Spleen (tissue), 11 donors: Measurements from ENCODE around the gene ARHGAP24. TPM values are rescaled to one million over a fixed set of nuclear protein-coding genes. Genes with fewer than 3 reads are reported as not detected.
A peak's percentile ranks its signal among the peaks of the same experiment; 100 is the strongest.

Experiments
- DNase-seq: peaks from one replicate; pipeline ENCODE4 v3.0.0-alpha.2; 2020
- H3K27ac ChIP-seq, 8 donors: fragments of 200-600 bp; sonication (generic) in 7 of 8; 1 replicate in 4 of 8; 2 replicates in 4 of 8; pipeline versions ENCODE4 v1.5.0 to v1.8.0; 2016 to 2021; ENCODE audit warnings: inconsistent platforms in 4 of 8, mild to moderate bottlenecking in 4 of 8, moderate library complexity in 1 of 8
- H3K27me3 ChIP-seq, 7 donors: fragments of 200-600 bp; sonication (generic) in 6 of 7; replicated peaks in 1 of 7; 1 replicate in 4 of 7; 2 replicates in 3 of 7; pipeline versions ENCODE4 v1.5.0 to v1.8.0; 2016 to 2021; ENCODE audit warnings: inconsistent platforms in 3 of 7, mild to moderate bottlenecking in 1 of 7
- H3K36me3 ChIP-seq, 6 donors: fragments of 200-600 bp; sonication (generic) in 5 of 6; 1 replicate in 4 of 6; 2 replicates in 2 of 6; pipeline versions ENCODE4 v1.5.0 to v1.8.0; 2016 to 2021; ENCODE audit warnings: inconsistent platforms in 2 of 6
- H3K4me1 ChIP-seq, 6 donors: fragments of 200-600 bp; sonication (generic) in 5 of 6; 1 replicate in 3 of 6; 2 replicates in 3 of 6; pipeline versions ENCODE4 v1.5.0 to v1.8.0; 2016 to 2021; ENCODE audit warnings: inconsistent platforms in 3 of 6
- H3K4me3 ChIP-seq, 8 donors: fragments of 200-600 bp; sonication (generic) in 7 of 8; 1 replicate in 4 of 8; 2 replicates in 4 of 8; pipeline versions ENCODE4 v1.5.0 to v1.8.0; 2016 to 2021; ENCODE audit warnings: inconsistent platforms in 4 of 8, mild to moderate bottlenecking in 4 of 8, moderate library complexity in 2 of 8
- H3K9me3 ChIP-seq, 8 donors: fragments of 200-600 bp; sonication (generic) in 7 of 8; 1 replicate in 4 of 8; 2 replicates in 4 of 8; pipeline versions ENCODE4 v1.5.0 to v1.8.0; 2016 to 2021; ENCODE audit warnings: inconsistent platforms in 4 of 8
- CTCF ChIP-seq, 11 experiments: fragments of 200-600 bp in 7 of 11; fragments of 450-650 bp in 4 of 11; sonication (generic) in 4 of 11; IDR thresholded peaks in 8 of 11; conservative IDR thresholded peaks in 3 of 11; 1 replicate in 7 of 11; 2 replicates in 4 of 11; pipeline versions ENCODE4 v1.4.0 to v1.8.0; 2016 to 2021; ENCODE audit warnings: antibody characterized with exemption in 11 of 11, inconsistent platforms in 4 of 11, mild to moderate bottlenecking in 1 of 11
- POLR2A ChIP-seq, 3 donors: fragments of 450-650 bp; IDR thresholded peaks; one replicate each; pipeline ENCODE4 v1.5.1; 2017; ENCODE audit warnings: antibody characterized with exemption in 3 of 3, mild to moderate bottlenecking in 1 of 3
- POLR2AphosphoS5 ChIP-seq, 3 donors: sonication (generic); formaldehyde crosslinking; IDR thresholded peaks; one replicate each; pipeline ENCODE4 v1.5.1; 2017; ENCODE audit warnings: antibody characterized with exemption in 3 of 3
- WGBS, 5 donors: extraction: QIAGEN DNeasy Blood & Tissue Kit in 3 of 5; methylation state at CpG; one replicate each; pipeline versions ENCODE4 v1.1.5 to v1.1.7; 2013 to 2018; 5-methylcytosine and 5-hydroxymethylcytosine counted together
- intact Hi-C: fragments of 100-400 bp; cut with DNase I; formaldehyde crosslinking; loops from one replicate; pipeline ENCODE4 v1.15.0; 2023; ENCODE audit warnings: low total_unique reads
- polyA plus RNA-seq, 3 donors: library from polyadenylated mRNA; stranded (reverse); fragments of 200-250 nt; gene quantifications; one replicate each; pipeline ENCODE4 v1.2.1, GENCODE V29; 2013
- total RNA-seq, 7 donors: library from RNA; depleted of rRNA in 3 of 7; stranded (reverse); fragments of >200 nt in 3 of 7; fragmentation: NEBNext Ultra II Directional in 4 of 7; extraction: Animal tissue kit (Norgen Biotek cat#: 25700) in 4 of 7; gene quantifications; one replicate each; pipeline versions ENCODE4 v1.1.0 to v1.2.1, GENCODE V29; 2016 to 2021
- donor health status: healthy with polysubstance abuse.
- donor health status: DM: no; HTN: no; CAD: no; lungs with moderate emphysema.
- donor health status: DM: no; HTN: no; CAD: no.
- donor health status: Bipolar disorder and iron deficiency.
- donor health status: healthy.
- donor health status: DM: no; HTN: no; CAD: no.
- donor health status: DM: yes; HTN: yes; CAD: no.

Gene ARHGAP24
- total and polyA plus RNA-seq, 10 donors, result 23.1 to 199 (median 130) TPM

- 62 to 78% (median 65%) methylated on average over 3 of the region's 3 CpGs for WGBS, 5 donors
- peaks cover 12 to 44% (median 21%) of the 10 kb centered on the region in 6 donors for H3K4me1 ChIP-seq
Observed at GRCh38 chr4:85603437-85604336, 128.7 kb downstream of the ARHGAP24 start.

GRCh38 chr4:85606505-85606904 is 131.6 kb downstream of the ARHGAP24 start:
- intact Hi-C loops, result no loop called here
- peak overlapping the region in 7 of 8 donors; percentile 22 to 78 (median 63) for H3K27ac ChIP-seq
- DNase-seq, result no peak
- 91 to 100% (median 96%) methylated on average over 1 of the region's 1 CpG for WGBS, 5 donors
- H3K27me3 ChIP-seq, result no peaks in the 10 kb centered on the region
- no peak for TF ChIP-seq CTCF (IDR thresholded peaks at IDR 0.05 in 8 of 11, conservative IDR thresholded peaks at IDR 0.05 in 3 of 11)
- no peak for TF ChIP-seq POLR2AphosphoS5 (IDR thresholded peaks at IDR 0.05)
- TF ChIP-seq POLR2A (IDR thresholded peaks at IDR 0.05), result no peak
- peaks cover 12 to 53% (median 25%) of the 10 kb centered on the region in 6 donors for H3K4me1 ChIP-seq
- no peaks in the 10 kb centered on the region for H3K9me3 ChIP-seq
- no peak overlapping the region for H3K4me3 ChIP-seq
- no peaks in the 10 kb centered on the region for H3K36me3 ChIP-seq

More at GRCh38 chr4:85603437-85604336, 128.7 kb downstream of the ARHGAP24 start:
- Histone ChIP-seq H3K9me3 (no peaks in the 10 kb centered on the region), H3K27me3 (no peaks in the 10 kb centered on the region), H3K4me3 (no peak overlapping the region), H3K27ac (peak overlapping the region; percentile 22 to 78 (median 61)), H3K36me3 (no peaks in the 10 kb centered on the region)
- DNase-seq, result no peak
- intact Hi-C loops, result no loop called here
- TF ChIP-seq CTCF (IDR thresholded peaks at IDR 0.05 in 8 of 11, conservative IDR thresholded peaks at IDR 0.05 in 3 of 11), result no peak
- peak in 1 of 3 donors; percentile 88 for TF ChIP-seq POLR2AphosphoS5 (IDR thresholded peaks at IDR 0.05)

- H3K27ac ChIP-seq, result peak overlapping the region in 7 of 8 donors; percentile 22 to 78 (median 68)
Observed at GRCh38 chr4:85607624-85608023, 132.7 kb downstream of the ARHGAP24 start.

GRCh38 chr4:85610450-85610849 is 135.5 kb downstream of the ARHGAP24 start:
- H3K4me3 ChIP-seq, result no peak overlapping the region
- no peaks in the 10 kb centered on the region for H3K27me3 ChIP-seq
- peaks cover 0 to 12% (median 0%) of the 10 kb centered on the region in 6 donors for H3K36me3 ChIP-seq
- peak overlapping the region in 4 of 8 donors; percentile 4 to 74 (median 60) for H3K27ac ChIP-seq
- WGBS, 5 donors, result 55 to 78% (median 65%) methylated on average over 2 of the region's 2 CpGs
- DNase-seq, result no peak
- H3K4me1 ChIP-seq, result peaks cover 0 to 37% (median 8%) of the 10 kb centered on the region in 6 donors
- intact Hi-C loops, result no loop called here
- peaks cover 0 to 5% (median 0%) of the 10 kb centered on the region in 8 donors for H3K9me3 ChIP-seq
- TF ChIP-seq POLR2AphosphoS5 (IDR thresholded peaks at IDR 0.05) (no peak), CTCF (IDR thresholded peaks at IDR 0.05 in 8 of 11, conservative IDR thresholded peaks at IDR 0.05 in 3 of 11) (no peak), POLR2A (IDR thresholded peaks at IDR 0.05) (no peak)

More at GRCh38 chr4:85607624-85608023, 132.7 kb downstream of the ARHGAP24 start:
- Histone ChIP-seq H3K27me3 (no peaks in the 10 kb centered on the region), H3K4me3 (no peak overlapping the region), H3K36me3 (no peaks in the 10 kb centered on the region), H3K4me1 (peaks cover 12 to 53% (median 23%) of the 10 kb centered on the region in 6 donors), H3K9me3 (no peaks in the 10 kb centered on the region)
- intact Hi-C loops, result no loop called here
- TF ChIP-seq POLR2AphosphoS5 (IDR thresholded peaks at IDR 0.05), result peak in 1 of 3 donors; percentile 66
- no peak for TF ChIP-seq POLR2A (IDR thresholded peaks at IDR 0.05)
- 23 to 46% (median 29%) methylated on average over 5 of the region's 5 CpGs for WGBS, 5 donors
- DNase-seq, result peak; percentile 83
